HG03159 (cell line): ENCODE results near the gene DACT3.

Experiments
- ATAC-seq: cut with Tn5 transposase; IDR thresholded peaks from one replicate; pipeline ENCODE4 v1.9.1; 2021; ENCODE audit warnings: mild to moderate bottlenecking, moderate library complexity; ENCODE audit not compliant: unreplicated experiment

Gene DACT3

DNA sequence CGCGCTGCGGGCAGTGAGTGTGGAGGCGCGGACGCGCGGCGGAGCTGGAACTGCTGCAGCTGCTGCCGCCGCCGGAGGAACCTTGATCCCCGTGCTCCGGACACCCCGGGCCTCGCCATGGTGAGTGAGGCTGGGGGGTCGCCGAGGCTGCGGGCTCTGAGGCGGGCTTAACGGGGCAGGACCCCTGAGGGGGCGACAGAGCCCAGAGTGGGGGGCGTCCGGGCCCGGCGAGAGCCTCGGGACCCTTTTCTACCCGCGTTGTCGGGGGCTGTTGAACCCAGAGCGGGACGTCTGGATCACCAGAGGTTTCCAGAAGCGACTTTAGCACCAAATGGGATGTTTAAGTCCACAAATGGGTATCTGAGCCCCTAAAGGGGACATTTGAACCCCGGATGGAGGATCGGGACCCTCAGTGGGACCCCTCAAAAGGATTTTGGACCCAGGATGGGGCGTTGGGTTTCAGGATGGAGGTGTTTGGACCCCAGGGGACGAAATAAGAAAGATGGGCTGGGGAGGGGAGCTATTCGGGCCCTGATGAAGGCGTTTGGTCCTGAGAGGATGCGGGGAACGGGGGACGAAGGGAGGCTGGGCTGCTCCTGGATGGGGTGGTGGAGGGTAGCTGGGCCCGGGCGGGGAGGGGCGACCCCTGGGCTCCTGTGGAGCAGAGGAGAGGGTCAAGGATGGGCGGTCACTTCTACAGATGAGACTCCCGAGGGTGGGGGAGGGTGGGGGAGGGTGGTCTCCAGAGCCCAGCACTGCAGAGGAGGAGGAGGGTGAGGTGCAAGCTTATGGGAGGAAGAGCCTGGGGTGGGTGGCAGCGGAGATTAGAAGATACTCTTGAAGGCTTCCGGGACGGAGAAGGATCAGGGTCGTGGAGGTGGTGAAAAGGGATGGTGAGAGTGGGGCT is 59.4 kb downstream of the DACT3 start, which contains the start of gene CALM3:
Gene CALM3, plus strand, starts transcription at position 13 of the 907 bp plus-strand sequence. Its CDS starts 105 bp downstream, at position 118.
- no peak for ATAC-seq

DNA sequence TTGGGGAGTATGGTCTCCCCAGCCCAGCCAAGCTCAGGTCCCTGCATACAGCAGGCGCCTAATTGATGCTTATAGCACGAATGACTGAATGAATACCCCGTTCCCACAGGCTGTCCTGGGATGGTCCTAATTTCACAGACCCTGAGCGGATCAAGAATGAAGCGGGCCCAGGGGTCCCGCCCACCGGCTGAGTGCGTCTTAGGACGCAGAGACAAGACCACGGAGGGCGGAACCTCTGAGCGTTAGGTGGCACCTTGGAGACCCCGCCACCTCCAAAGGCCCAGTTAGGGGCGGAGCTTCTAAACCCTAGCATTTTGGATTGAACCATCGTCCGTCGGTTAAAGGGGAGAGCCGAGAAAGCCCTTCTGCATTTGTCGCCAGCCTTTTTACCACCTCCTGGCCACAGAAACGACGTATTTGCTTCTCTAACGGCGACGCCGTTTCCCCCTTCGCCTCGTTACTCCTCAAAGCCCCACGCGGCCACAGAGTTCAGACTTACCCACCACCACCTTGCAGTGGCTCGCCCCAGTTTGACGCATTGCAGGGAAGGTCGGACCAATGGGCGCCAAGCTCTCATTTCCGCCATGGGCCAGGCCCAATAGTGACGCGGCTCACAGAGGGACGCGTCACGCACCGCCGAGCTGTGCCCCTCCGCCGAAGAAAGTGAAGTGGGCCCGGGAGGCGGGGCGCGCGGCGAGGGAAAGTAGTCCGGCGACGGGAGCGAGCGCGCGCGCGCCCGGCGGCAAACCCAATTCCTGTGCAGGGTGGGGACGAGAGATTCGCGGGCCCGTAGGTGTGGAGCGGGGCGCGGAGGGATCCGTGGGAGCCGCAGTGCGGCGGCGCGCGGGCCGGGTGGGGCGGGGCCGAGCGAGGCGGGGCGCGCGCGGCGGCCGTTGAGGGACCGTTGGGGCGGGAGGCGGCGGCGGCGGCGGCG is 60.3 kb downstream of the DACT3 start:
- ATAC-seq = peak; percentile 76

DNA sequence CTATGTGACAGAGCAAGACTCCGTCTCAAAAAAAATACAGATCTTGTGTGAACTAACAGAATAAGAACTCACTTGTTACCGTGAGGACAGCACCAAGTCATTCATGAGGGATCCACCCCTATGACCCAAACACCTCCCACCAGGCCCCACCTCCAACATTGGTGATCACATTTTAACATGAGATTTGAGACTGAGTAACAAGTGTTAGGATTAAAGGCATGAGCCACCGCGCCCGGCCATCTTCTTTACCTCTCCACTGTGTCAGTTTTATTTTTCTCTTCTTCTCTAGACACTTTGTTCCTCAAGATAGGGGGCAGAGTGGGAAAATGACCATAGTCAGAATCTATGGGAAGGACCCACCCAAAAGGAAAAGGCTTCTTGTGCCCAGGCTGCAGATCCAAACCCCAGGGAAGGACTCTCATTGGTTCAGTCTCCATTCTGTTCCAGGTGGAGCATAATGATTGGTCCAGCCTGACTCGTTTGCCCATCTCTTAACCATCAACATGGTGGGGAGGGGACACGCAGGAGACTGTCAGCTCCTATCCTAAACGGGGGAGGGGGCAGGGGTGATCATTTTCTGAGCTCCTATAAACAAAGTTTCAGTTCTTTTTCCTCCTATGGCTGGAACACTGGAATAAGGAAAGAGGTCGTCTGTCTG is 61.1 kb downstream of the DACT3 start:
- no peak for ATAC-seq

- ATAC-seq = no peak
Observed at GRCh38 chr19:46598372-46598917, 62.5 kb downstream of the DACT3 start.
